Measurements from ENCODE around the gene MS4A18.

- no peak for TF ChIP-seq POLR2A (IDR thresholded peaks at IDR 0.05)
- TF ChIP-seq CTCF (IDR thresholded peaks at IDR 0.05), result no peak
- TF ChIP-seq POLR2AphosphoS5 (IDR thresholded peaks at IDR 0.05), result no peak
Measured at GRCh38 chr11:60740573-60740972, 16.1 kb downstream of the MS4A18 start.
